Transverse colon (tissue), 3 donors: ENCODE results near the gene CREM.

Experiments
- CTCF ChIP-seq, 5 experiments: fragments of 200-600 bp in 3 of 5; fragments of 450-650 bp in 2 of 5; sonication (generic) in 3 of 5; IDR thresholded peaks; 1 replicate in 2 of 5; 2 replicates in 3 of 5; pipeline ENCODE4 v1.5.1; 2016 to 2017; ENCODE audit warnings: antibody characterized with exemption in 5 of 5, inconsistent platforms in 3 of 5, mild to moderate bottlenecking in 2 of 5, moderate library complexity in 1 of 5
- POLR2A ChIP-seq: fragments of 450-650 bp; IDR thresholded peaks from one replicate; pipeline ENCODE4 v1.6.1; 2016; ENCODE audit warnings: antibody characterized with exemption, mild to moderate bottlenecking, moderate library complexity

GRCh38 chr10:35231646-35232045 is 105.0 kb downstream of the CREM start:
- no peak for TF ChIP-seq POLR2A
- TF ChIP-seq CTCF (IDR thresholded peaks at IDR 0.05), result no peak
